Measurements from ENCODE around the gene FBXO31. TPM values are rescaled to one million over a fixed set of nuclear protein-coding genes. Genes with fewer than 3 reads are reported as not detected.

FBXO31 gene
- total and polyA plus RNA-seq, 2 experiments from 2014 or later = 19.3 to 31.0 TPM

DNA sequence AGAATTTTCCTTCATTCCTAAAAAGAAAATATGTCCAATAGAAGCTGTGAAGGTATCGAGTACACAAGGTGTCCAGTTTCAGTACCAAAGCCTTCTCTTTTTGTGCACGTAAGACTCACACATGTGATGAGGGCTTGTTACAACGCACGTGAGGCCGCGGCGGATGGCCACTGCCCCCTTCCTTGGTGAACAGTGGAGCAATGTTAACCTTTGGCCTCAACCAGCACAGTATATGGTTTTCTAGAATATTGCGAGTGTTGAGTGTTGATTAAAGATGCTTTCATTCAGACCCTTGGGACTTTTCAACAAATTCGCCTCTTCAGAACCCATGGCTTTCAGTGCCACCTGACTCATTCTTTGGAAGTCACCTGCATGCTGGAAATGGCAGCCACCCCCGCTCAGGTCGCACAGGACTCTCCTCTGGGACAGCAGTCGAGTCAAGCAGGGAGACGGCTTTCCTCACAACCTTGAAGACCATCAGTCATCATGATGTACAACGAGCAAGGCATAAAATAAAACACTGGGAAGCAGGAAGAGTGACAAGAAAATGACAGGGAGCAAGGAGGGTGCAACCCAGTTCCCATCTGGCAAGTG lies 23.0 kb upstream of the FBXO31 start:
- WGBS, 2 experiments (ENCODE audit: low coverage in 1 of 2, low lambda C conversion rate in 2 of 2, missing lambda C conversion rate in 2 of 2) = 93 to 94% methylated on average over 14 of the region's 14 CpGs
- Histone ChIP-seq H3K27me3 (replicated peaks; ENCODE audit: insufficient read depth) (no peaks in the 10 kb centered on the region), H3K36me3 (ENCODE audit: low read depth) (peaks cover 49% of the 10 kb centered on the region), H4K20me1 (ENCODE audit: insufficient read depth) (no peaks in the 10 kb centered on the region; the same call in 1 of the 2 replicates), H3F3A (ENCODE audit: insufficient read depth) (peaks cover 44% of the 10 kb centered on the region), H3K79me2 (ENCODE audit: insufficient read depth) (peaks cover 15% of the 10 kb centered on the region; the same call in 1 of the 2 replicates), H3K9me3 (ENCODE audit: low read depth) (no peaks in the 10 kb centered on the region), H3K27ac (no peak overlapping the region), H3K4me1 (ENCODE audit: insufficient read depth) (no peaks in the 10 kb centered on the region), H2AFZ (no peak overlapping the region), H3K9ac (no peak overlapping the region), H3K4me3 (no peak overlapping the region), H3K4me2 (ENCODE audit: unreplicated experiment) (no peak overlapping the region), H3K9me2 (ENCODE audit: insufficient read depth) (no peaks in the 10 kb centered on the region)
- in situ Hi-C loops (cut with MboI) = no loop called here
- no peak for DNase-seq
- TF ChIP-seq EZH2 (IDR thresholded peaks at IDR 0.05; ENCODE audit: insufficient read depth, poor library complexity, severe bottlenecking) = no peak

DNA sequence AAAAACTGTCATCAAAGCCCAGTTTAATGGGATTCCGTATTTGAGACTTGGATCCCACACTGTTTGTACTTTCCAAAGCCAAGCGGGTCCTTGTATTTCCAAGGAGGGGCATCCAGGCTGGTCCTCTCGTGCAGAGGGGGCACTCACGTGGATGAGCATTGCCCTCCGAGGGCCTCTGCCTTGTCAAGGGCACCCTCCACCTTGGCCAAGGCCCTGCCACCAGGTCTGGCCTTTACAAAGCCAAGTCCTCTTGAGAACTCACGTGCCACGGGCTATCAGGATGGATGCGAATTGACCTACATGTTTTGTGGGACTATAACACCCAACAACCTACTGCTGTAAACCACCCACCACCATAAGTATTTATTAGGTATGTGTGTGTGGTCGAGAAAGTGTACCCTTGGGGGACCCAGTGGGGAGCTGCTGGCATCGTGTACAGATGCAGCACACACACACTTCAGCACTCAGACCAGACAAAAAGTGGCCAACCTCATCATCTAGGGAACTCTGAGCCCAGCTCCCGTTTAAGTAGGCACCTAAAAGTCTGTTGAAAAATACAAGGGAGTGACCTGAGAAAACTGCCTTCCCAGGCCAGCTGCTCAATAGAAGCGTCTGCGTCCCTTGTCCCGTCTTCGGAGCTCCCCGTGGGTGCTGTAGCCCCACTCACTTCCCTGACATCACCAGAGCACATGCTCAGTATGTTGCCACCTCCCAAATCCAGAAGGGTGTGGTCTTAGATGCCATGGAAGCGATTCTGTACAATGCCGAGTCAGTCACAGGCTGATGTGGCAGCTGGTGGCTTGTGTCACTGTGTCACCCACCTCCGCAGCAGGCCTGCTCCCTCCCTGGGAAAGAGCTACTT lies 21.4 kb upstream of the FBXO31 start:
- no peaks in the 10 kb centered on the region for H3K9me3 ChIP-seq (ENCODE audit: low read depth)
- no peaks in the 10 kb centered on the region; the same call in 1 of the 2 replicates for H4K20me1 ChIP-seq (ENCODE audit: insufficient read depth)
- H3K27ac ChIP-seq = 0 out of 2 replicates have a peak overlapping the region, but pooled peaks have one; percentile 5
- peak; percentile 30 for DNase-seq
- no peaks in the 10 kb centered on the region for H3K9me2 ChIP-seq (ENCODE audit: insufficient read depth)
- no peak overlapping the region for H3K4me3 ChIP-seq
- TF ChIP-seq EZH2phosphoT487 (IDR thresholded peaks at IDR 0.05; ENCODE audit: insufficient read depth, low read depth) = no peak
- TF ChIP-seq EZH2 (IDR thresholded peaks at IDR 0.05; ENCODE audit: insufficient read depth, poor library complexity, severe bottlenecking) = no peak
- no peaks in the 10 kb centered on the region for H3K27me3 ChIP-seq (replicated peaks; ENCODE audit: insufficient read depth)
- peaks cover 44% of the 10 kb centered on the region for H3F3A ChIP-seq (ENCODE audit: insufficient read depth)
- 80 to 88% methylated on average over 19 of the region's 19 CpGs for WGBS, 2 experiments (ENCODE audit: low coverage in 1 of 2, low lambda C conversion rate in 2 of 2, missing lambda C conversion rate in 2 of 2)
- H3K36me3 ChIP-seq (ENCODE audit: low read depth) = peaks cover 54% of the 10 kb centered on the region
- H3K79me2 ChIP-seq (ENCODE audit: insufficient read depth) = peaks cover 30% of the 10 kb centered on the region
- H3K9ac ChIP-seq = no peak overlapping the region
- in situ Hi-C loops (cut with MboI) = no loop called here
- no peaks in the 10 kb centered on the region for H3K4me1 ChIP-seq (ENCODE audit: insufficient read depth)
- no peak overlapping the region for H2AFZ ChIP-seq
- no peak overlapping the region for H3K4me2 ChIP-seq (ENCODE audit: unreplicated experiment)

DNA sequence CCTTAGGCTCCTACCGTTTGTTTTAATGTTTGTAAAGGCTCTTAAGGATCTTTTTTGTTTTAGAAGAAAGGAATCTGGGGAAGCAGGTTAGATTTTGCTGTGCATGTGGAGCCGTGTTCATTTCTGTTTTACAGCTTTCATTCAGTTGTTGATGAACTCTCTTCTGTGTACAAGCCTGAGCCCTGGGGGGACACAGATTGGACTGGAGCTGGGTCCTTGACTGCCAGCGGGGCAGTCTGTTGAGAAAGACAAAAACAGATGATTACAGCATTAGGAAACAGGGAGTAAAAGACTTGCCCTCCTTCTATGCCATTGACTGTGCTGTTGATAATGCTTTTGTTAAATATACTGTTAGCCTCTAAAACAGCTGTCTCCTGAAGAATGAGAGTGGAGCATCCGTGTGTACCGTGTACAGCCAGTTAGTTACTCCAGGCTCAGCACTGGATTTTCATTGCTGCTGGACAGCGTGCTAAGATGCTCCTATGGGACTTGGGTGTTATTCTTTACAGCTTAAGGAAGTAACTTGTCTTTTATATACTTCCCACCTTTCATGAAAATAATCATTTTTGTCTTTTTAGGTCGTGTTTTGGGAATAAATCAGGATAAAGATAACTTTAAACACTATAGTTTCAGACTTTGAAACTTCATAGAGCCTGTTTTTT lies 11.7 kb upstream of the FBXO31 start:
- Histone ChIP-seq H3K9ac (peak overlapping the region; percentile 12; the same call in 1 of the 2 replicates), H2AFZ (no peak overlapping the region), H3K4me1 (ENCODE audit: insufficient read depth) (peaks cover 20% of the 10 kb centered on the region), H3K9me3 (ENCODE audit: low read depth) (no peaks in the 10 kb centered on the region), H3K4me3 (no peak overlapping the region), H3F3A (ENCODE audit: insufficient read depth) (peaks cover 18% of the 10 kb centered on the region), H3K4me2 (ENCODE audit: unreplicated experiment) (peak overlapping the region; percentile 96), H4K20me1 (ENCODE audit: insufficient read depth) (peaks cover 36% of the 10 kb centered on the region), H3K9me2 (ENCODE audit: insufficient read depth) (no peaks in the 10 kb centered on the region), H3K36me3 (ENCODE audit: low read depth) (peaks cover 10% of the 10 kb centered on the region), H3K27me3 (replicated peaks; ENCODE audit: insufficient read depth) (no peaks in the 10 kb centered on the region), H3K79me2 (ENCODE audit: insufficient read depth) (peaks cover 77% of the 10 kb centered on the region), H3K27ac (peak overlapping the region; percentile 77)
- in situ Hi-C loops (cut with MboI) = no loop called here
- peak; percentile 33 for DNase-seq
- TF ChIP-seq EZH2 (IDR thresholded peaks at IDR 0.05; ENCODE audit: insufficient read depth, poor library complexity, severe bottlenecking) (no peak), EZH2phosphoT487 (IDR thresholded peaks at IDR 0.05; ENCODE audit: insufficient read depth, low read depth) (no peak)
- 46 to 50% methylated on average over 7 of the region's 7 CpGs for whole genome bisulfite sequencing, 2 experiments (ENCODE audit: low coverage in 1 of 2, low lambda C conversion rate in 2 of 2, missing lambda C conversion rate in 2 of 2)

DNA sequence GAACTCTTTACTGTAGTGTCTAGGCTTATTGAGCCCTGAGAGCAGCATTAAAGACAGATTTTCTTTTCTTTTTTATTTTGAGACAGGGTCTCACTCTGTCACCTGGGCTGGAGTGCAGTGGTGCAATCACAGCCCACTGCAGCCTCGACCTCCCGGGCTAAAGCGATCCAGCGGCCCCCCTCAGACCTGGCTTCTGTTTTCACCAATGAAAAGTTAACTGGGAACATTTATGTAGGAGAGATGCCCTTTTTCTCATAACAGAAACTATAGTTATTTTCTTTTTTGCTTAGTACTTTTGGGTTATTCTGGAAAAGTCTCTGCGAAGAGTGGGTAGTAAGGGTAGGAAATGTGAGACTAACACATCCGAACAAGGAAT lies 10.1 kb upstream of the FBXO31 start:
- peak overlapping the region; percentile 96 for H3K4me2 ChIP-seq (ENCODE audit: unreplicated experiment)
- H3K9me3 ChIP-seq (ENCODE audit: low read depth) = no peaks in the 10 kb centered on the region
- peaks cover 27% of the 10 kb centered on the region for H3F3A ChIP-seq (ENCODE audit: insufficient read depth)
- H4K20me1 ChIP-seq (ENCODE audit: insufficient read depth) = peaks cover 36% of the 10 kb centered on the region
- H3K27me3 ChIP-seq (replicated peaks; ENCODE audit: insufficient read depth) = no peaks in the 10 kb centered on the region
- H3K9ac ChIP-seq = peak overlapping the region; percentile 92
- DNase-seq = no peak
- WGBS, 2 experiments (ENCODE audit: low coverage in 1 of 2, low lambda C conversion rate in 2 of 2, missing lambda C conversion rate in 2 of 2) = 58 to 59% methylated on average over 6 of the region's 6 CpGs
- H3K4me3 ChIP-seq = peak overlapping the region; percentile 83
- in situ Hi-C loops (cut with MboI) = no loop called here
- no peak for TF ChIP-seq EZH2 (IDR thresholded peaks at IDR 0.05; ENCODE audit: insufficient read depth, poor library complexity, severe bottlenecking)
- no peak for TF ChIP-seq EZH2phosphoT487 (IDR thresholded peaks at IDR 0.05; ENCODE audit: insufficient read depth, low read depth)
- H3K4me1 ChIP-seq (ENCODE audit: insufficient read depth) = peaks cover 26% of the 10 kb centered on the region
- H3K9me2 ChIP-seq (ENCODE audit: insufficient read depth) = no peaks in the 10 kb centered on the region
- no peaks in the 10 kb centered on the region for H3K36me3 ChIP-seq (ENCODE audit: low read depth)
- H3K27ac ChIP-seq = peak overlapping the region; percentile 77
- H2AFZ ChIP-seq = no peak overlapping the region
- peaks cover 61% of the 10 kb centered on the region for H3K79me2 ChIP-seq (ENCODE audit: insufficient read depth)
